SK-N-SH (cell line): Measurements from ENCODE around the gene ZMIZ1. TPM values are rescaled to one million over a fixed set of nuclear protein-coding genes. Genes with fewer than 3 reads are reported as not detected.

Source experiments
- CTCF ChIA-PET: fragments of 300-600, 350-600 bp; formaldehyde crosslinking; extraction: SDS; loops from one replicate; lab custom pipeline; 2021; lab: Yijun Ruan, JAX
- POLR2A ChIA-PET: fragments of 350-600 bp; sonication (Branson Sonifier 250); formaldehyde crosslinking; extraction: SDS; loops from one replicate; lab custom pipeline; 2020; ENCODE audit warnings: antibody characterized with exemption, inconsistent platforms; lab: Yijun Ruan, JAX
- DNase-seq: peaks from one replicate; pipeline ENCODE4 v3.0.0; 2012
- H2AFZ ChIP-seq: fragments of 200-600 bp; sonication (generic); 2 replicates; pipeline ENCODE4 v1.8.1; 2016; ENCODE audit warnings: antibody characterized with exemption, mild to moderate bottlenecking, low read depth
- H3F3A ChIP-seq: fragments of 200-600 bp; sonication (generic); replicated peaks from 2 replicates; pipeline ENCODE3; 2016; ENCODE audit warnings: antibody characterized with exemption, mild to moderate bottlenecking; ENCODE audit not compliant: insufficient read depth
- H3K27ac ChIP-seq, 2 experiments: fragments of 200-500 bp in 1 of 2; fragments of 200-600 bp in 1 of 2; sonication (Bioruptor generic) in 1 of 2; sonication (generic), shearing (Covaris generic) in 1 of 2; 2 replicates each; pipeline versions ENCODE4 v1.5.1 to v1.6.1; 2014 to 2016; ENCODE audit warnings: low read depth in 2 of 2, inconsistent platforms in 1 of 2, low read length in 1 of 2, mild to moderate bottlenecking in 1 of 2, mixed read lengths in 1 of 2
- H3K27me3 ChIP-seq: fragments of 200-600 bp; sonication (generic), shearing (Covaris generic); 2 replicates; pipeline ENCODE4 v1.6.1; 2016; ENCODE audit warnings: mixed run types; ENCODE audit not compliant: insufficient read depth
- H3K36me3 ChIP-seq, 2 experiments: fragments of 200-500 bp in 1 of 2; fragments of 200-600 bp in 1 of 2; sonication (Bioruptor generic) in 1 of 2; sonication (generic) in 1 of 2; replicated peaks in 1 of 2; 2 replicates each; pipeline versions ENCODE3 to v1.5.1; 2014 to 2016; ENCODE audit warnings: low read length in 1 of 2, mild to moderate bottlenecking in 1 of 2; ENCODE audit not compliant: insufficient read depth in 2 of 2, control insufficient read depth in 1 of 2
- H3K4me1 ChIP-seq, 2 experiments: fragments of 200-500 bp in 1 of 2; fragments of 200-600 bp in 1 of 2; sonication (Bioruptor generic) in 1 of 2; sonication (generic), shearing (Covaris generic) in 1 of 2; 2 replicates each; pipeline versions ENCODE4 v1.5.1 to v1.6.1; 2014 to 2016; ENCODE audit warnings: low read depth in 1 of 2, low read length in 1 of 2, mixed run types in 1 of 2; ENCODE audit not compliant: insufficient read depth in 2 of 2, control insufficient read depth in 1 of 2
- H3K4me2 ChIP-seq: fragments of 200-600 bp; sonication (generic), shearing (Covaris generic); 2 replicates; pipeline ENCODE4 v1.6.1; 2017; ENCODE audit warnings: mixed run types
- H3K4me3 ChIP-seq, 2 experiments: fragments of 200-500 bp in 1 of 2; fragments of 200-600 bp in 1 of 2; sonication (Bioruptor generic) in 1 of 2; sonication (generic), shearing (Covaris generic) in 1 of 2; 2 replicates each; pipeline versions ENCODE4 v1.5.1 to v1.8.1; 2014 to 2016; ENCODE audit warnings: low read depth in 2 of 2, inconsistent platforms in 1 of 2, low read length in 1 of 2, mild to moderate bottlenecking in 1 of 2, mixed read lengths in 1 of 2, moderate library complexity in 1 of 2
- H3K79me2 ChIP-seq: fragments of 200-600 bp; sonication (generic); 2 replicates; pipeline ENCODE4 v1.8.1; 2017; ENCODE audit warnings: mild to moderate bottlenecking; ENCODE audit not compliant: insufficient read depth
- H3K9ac ChIP-seq: fragments of 200-600 bp; sonication (generic); 2 replicates; pipeline ENCODE4 v1.6.1; 2017; ENCODE audit warnings: mixed run types
- H3K9me2 ChIP-seq: fragments of 200-600 bp; sonication (generic); 2 replicates; pipeline ENCODE4 v1.6.1; 2017; ENCODE audit warnings: mixed run types
- H3K9me3 ChIP-seq: fragments of 200-600 bp; sonication (generic); 2 replicates; pipeline ENCODE4 v1.6.1; 2017; ENCODE audit warnings: mixed run types, mild to moderate bottlenecking, moderate library complexity
- H4K20me1 ChIP-seq: fragments of 200-600 bp; sonication (generic); 2 replicates; pipeline ENCODE4 v1.6.1; 2017; ENCODE audit warnings: mild to moderate bottlenecking, mixed run types; ENCODE audit not compliant: insufficient read depth
- CHD2 ChIP-seq: fragments of 150-350 bp; IDR thresholded peaks from 2 replicates; pipeline ENCODE4 v1.6.1; 2018; ENCODE audit warnings: low read length; ENCODE audit not compliant: partially characterized antibody
- CTCF ChIP-seq: fragments of 200-600 bp; sonication (generic); IDR thresholded peaks from 2 replicates; pipeline ENCODE4 v1.6.1; 2017; ENCODE audit warnings: antibody characterized with exemption, mild to moderate bottlenecking, moderate library complexity
- EP300 ChIP-seq, 2 experiments: IDR thresholded peaks; 2 replicates each; pipeline versions ENCODE4 v1.4.0 to v1.6.1; 2012; ENCODE audit warnings: borderline replicate concordance in 1 of 2, low read depth in 1 of 2, low read length in 1 of 2
- FOXM1 ChIP-seq: IDR thresholded peaks from 2 replicates; pipeline ENCODE4 v1.4.0; 2012; ENCODE audit warnings: low read depth, mild to moderate bottlenecking
- MAX ChIP-seq: IDR thresholded peaks from 2 replicates; pipeline ENCODE4 v1.4.0; 2012; ENCODE audit warnings: low read depth
- MXI1 ChIP-seq: IDR thresholded peaks from 2 replicates; pipeline ENCODE4 v1.6.1; 2012; ENCODE audit warnings: mild to moderate bottlenecking, low read depth, low read length, improper control_type of control experiment
- NRF1 ChIP-seq: IDR thresholded peaks from 2 replicates; pipeline ENCODE4 v1.6.1; 2012; ENCODE audit warnings: low read depth, mild to moderate bottlenecking, low read length
- POLR2AphosphoS5 ChIP-seq: IDR thresholded peaks from 2 replicates; pipeline ENCODE4 v1.6.1; 2012; ENCODE audit warnings: low read depth, low read length
- RAD21 ChIP-seq: IDR thresholded peaks from 2 replicates; pipeline ENCODE4 v1.6.1; 2012; ENCODE audit warnings: mild to moderate bottlenecking, low read length
- REST ChIP-seq: IDR thresholded peaks from 2 replicates; pipeline ENCODE4 v1.6.1; 2012; ENCODE audit warnings: mild to moderate bottlenecking, low read depth, low read length, moderate library complexity
- SMC3 ChIP-seq: IDR thresholded peaks from 2 replicates; pipeline ENCODE4 v1.6.1; 2012; ENCODE audit warnings: low read depth, low read length, improper control_type of control experiment
- TAF1 ChIP-seq: IDR thresholded peaks from 2 replicates; pipeline ENCODE4 v1.6.1; 2012; ENCODE audit warnings: low read depth, mild to moderate bottlenecking, low read length, moderate library complexity, borderline replicate concordance
- TEAD4 ChIP-seq: IDR thresholded peaks from 2 replicates; pipeline ENCODE4 v1.4.0; 2012; ENCODE audit warnings: mild to moderate bottlenecking, borderline replicate concordance; ENCODE audit not compliant: insufficient read depth
- WGBS: methylation state at CpG from one replicate; pipeline ENCODE4 v1.1.6; 2017; ENCODE audit warnings: low lambda C conversion rate; 5-methylcytosine and 5-hydroxymethylcytosine counted together
- polyA plus RNA-seq, 3 experiments: library from polyadenylated mRNA; depleted of rRNA; stranded (reverse); fragments of >200 nt; gene quantifications; 2 replicates each; pipeline ENCODE4 v1.2.3, GENCODE V29; 2012

The ZMIZ1 gene
- polyA plus RNA-seq, 1 of the 3 experiments (the other 2 are of a cell fraction) = 23.5 TPM

- H2AFZ ChIP-seq = peak within 1 kb of the TSS; percentile 77
- peak within 1 kb of the TSS; percentile 95 to 96 for H3K4me3 ChIP-seq
- peak within 1 kb of the TSS; percentile 70 to 79 for H3K27ac ChIP-seq
- peaks cover 47% of the 10 kb centered on the region for H3K79me2 ChIP-seq
- H3K9me2 ChIP-seq = no peaks in the 10 kb centered on the region
- peak within 1 kb of the TSS; percentile 96 for H3K9ac ChIP-seq
- H3F3A ChIP-seq = no peaks in the 10 kb centered on the region
- TF ChIP-seq TEAD4 = no peak
- 0 out of 2 replicates have a peak, but pooled peaks have one; percentile 13 for TF ChIP-seq REST
- TF ChIP-seq EP300 (IDR thresholded peaks at IDR 0.05; ENCODE audit: borderline replicate concordance in 1 of 2, low read depth in 1 of 2, low read length in 1 of 2) = no peak
- peak; percentile 58 for TF ChIP-seq SMC3
- peak; percentile 83 for TF ChIP-seq POLR2AphosphoS5
- peak; percentile 41 for TF ChIP-seq CHD2
- no peak for TF ChIP-seq FOXM1
- peak; percentile 83 for TF ChIP-seq CTCF
- TF ChIP-seq MAX = peak; percentile 64
- peak; percentile 75; the same call in 1 of the 2 replicates for TF ChIP-seq TAF1
- peak; percentile 68; the same call in 1 of the 2 replicates for TF ChIP-seq MXI1
- peak; percentile 56 for TF ChIP-seq RAD21
- TF ChIP-seq NRF1 = peak; percentile 80
- ChIA-PET CTCF (interaction anchor here (0.7 to 2.3 kb wide), 18 partner anchors 9 to 144 kb away, joined by 3 to 13 read pairs (median 4); no protein-coding TSS in a partner anchor), POLR2A (no interaction called here)
- no peaks in the 10 kb centered on the region for H3K27me3 ChIP-seq
- 1% methylated on average over 29 of the region's 77 CpGs for WGBS
- no peaks in the 10 kb centered on the region for H3K9me3 ChIP-seq
- peaks cover 33 to 34% of the 10 kb centered on the region in 2 experiments for H3K36me3 ChIP-seq
- peak within 1 kb of the TSS; percentile 99 for H3K4me2 ChIP-seq
- H4K20me1 ChIP-seq = peaks cover 18% of the 10 kb centered on the region; the same call in 1 of the 2 replicates
- DNase-seq = peak; percentile 97
- H3K4me1 ChIP-seq = peaks cover 13 to 56% of the 10 kb centered on the region in 2 experiments; a peak in 3 of 4 replicates
Observed at GRCh38 chr10:79347226-79347893, 278.6 kb downstream of the ZMIZ1 start, which contains the start of gene PPIF. PPIF (plus strand) TSS chr10:79347469; CDS start chr10:79347549, 80 bp downstream.
